Mucosa of descending colon (tissue), 3 donors: ENCODE results near the gene NELFA. TPM values are rescaled to one million over a fixed set of nuclear protein-coding genes. Genes with fewer than 3 reads are reported as not detected.

Experiments used
- ATAC-seq: fragments of 200-7000 bp; cut with Tn5 transposase; one replicate; pipeline ENCODE4 v1.9.1; 2020; ENCODE audit warnings: mild to moderate bottlenecking, moderate library complexity
- DNase-seq, 3 donors: peaks; one replicate each; pipeline ENCODE4 v3.0.0-alpha.2; 2020
- H3K36me3 ChIP-seq: fragments of 200-600 bp; one replicate; pipeline ENCODE4 v1.8.0; 2021; ENCODE audit warnings: low read depth, mild to moderate bottlenecking
- H3K4me1 ChIP-seq: fragments of 200-600 bp; one replicate; pipeline ENCODE4 v1.8.0; 2021; ENCODE audit warnings: low read depth, mild to moderate bottlenecking
- H3K4me3 ChIP-seq: fragments of 200-600 bp; one replicate; pipeline ENCODE4 v1.8.0; 2021; ENCODE audit warnings: mild to moderate bottlenecking
- H3K9me3 ChIP-seq: fragments of 200-600 bp; one replicate; pipeline ENCODE4 v1.8.0; 2021; ENCODE audit warnings: mild to moderate bottlenecking
- CTCF ChIP-seq: fragments of 200-600 bp; IDR thresholded peaks from one replicate; pipeline ENCODE4 v1.8.0; 2022; ENCODE audit warnings: antibody characterized with exemption, mild to moderate bottlenecking
- intact Hi-C, 2 donors: fragments of 100-400 bp; cut with DNase I in 1 of 2; cut with micrococcal nuclease in 1 of 2; formaldehyde crosslinking; loops; one replicate each; pipeline versions ENCODE4 v1.11.0 to v1.11.1; 2022; cut with DNase I, micrococcal nuclease
- total RNA-seq, 3 donors: library from RNA; stranded (reverse); fragmentation: NEBNext Ultra II Directional in 2 of 3; extraction: Animal tissue kit (Norgen Biotek cat#: 25700) in 2 of 3; gene quantifications; one replicate each; pipeline versions ENCODE4 v1.2.1 to v1.2.4, GENCODE V29; 2021 to 2023
- donor health status: DM: no; HTN: no; CAD: no; lungs with moderate emphysema.
- donor health status: DM: no; HTN: no; CAD: no.
- donor health status: DM: no; HTN: yes; CAD: no.

Gene NELFA
- total RNA-seq, 3 donors from 2014 or later, result 31.1 to 34.2 (median 31.5) TPM

DNA sequence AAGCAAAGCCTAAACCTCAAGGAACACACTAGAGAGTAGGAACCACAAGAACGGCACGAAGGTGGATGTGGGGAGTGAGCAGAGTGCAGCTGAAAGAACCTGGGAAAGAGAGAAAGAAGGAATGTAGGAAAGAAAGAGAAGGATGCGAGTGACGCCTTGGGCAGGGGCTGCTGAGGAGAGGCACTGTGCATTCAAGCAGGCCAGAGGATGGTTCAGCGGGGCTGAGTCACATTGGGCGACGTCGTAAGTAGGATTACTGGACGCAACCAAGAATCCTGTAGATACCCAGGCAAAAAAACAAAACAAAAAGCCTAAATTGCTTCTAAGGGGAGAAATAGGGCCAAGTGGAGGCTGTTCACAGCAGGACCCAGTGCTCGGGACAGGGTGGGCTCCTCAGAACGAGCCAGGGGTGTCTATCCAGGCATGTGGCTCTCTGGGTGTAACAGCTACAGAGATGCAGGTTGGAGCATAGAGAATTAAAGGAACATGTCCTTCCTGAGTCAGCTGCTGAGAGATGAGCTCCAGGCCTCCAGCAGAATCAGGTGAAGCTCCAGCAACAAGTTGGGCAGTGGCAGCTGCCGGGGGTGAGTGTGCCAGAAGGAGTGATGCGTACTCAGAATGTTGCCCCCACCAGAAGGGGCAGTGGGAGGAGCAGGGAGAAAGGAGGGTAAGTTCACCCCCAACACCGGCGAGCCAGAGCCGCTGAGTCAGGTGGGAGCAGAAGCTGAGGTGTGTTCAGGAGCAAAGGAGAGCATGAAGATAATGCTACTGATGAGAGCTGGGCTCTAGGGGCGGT is 38.6 kb downstream of the NELFA start:
- DNase-seq (no peak), ATAC-seq (no peak)
- intact Hi-C loops, result no loop called here
- no peak overlapping the region for H3K4me3 ChIP-seq
- H3K9me3 ChIP-seq, result no peaks in the 10 kb centered on the region
- H3K36me3 ChIP-seq, result no peaks in the 10 kb centered on the region
- TF ChIP-seq CTCF, result no peak
- no peaks in the 10 kb centered on the region for H3K4me1 ChIP-seq

GRCh38 chr4:1968686-1969295 is 40.0 kb downstream of the NELFA start:
- Histone ChIP-seq H3K36me3 (no peaks in the 10 kb centered on the region), H3K9me3 (no peaks in the 10 kb centered on the region), H3K4me1 (no peaks in the 10 kb centered on the region), H3K4me3 (no peak overlapping the region)
- DNase-seq, result no peak
- TF ChIP-seq CTCF, result no peak
- no peak for ATAC-seq
- intact Hi-C loops, result no loop called here

DNA sequence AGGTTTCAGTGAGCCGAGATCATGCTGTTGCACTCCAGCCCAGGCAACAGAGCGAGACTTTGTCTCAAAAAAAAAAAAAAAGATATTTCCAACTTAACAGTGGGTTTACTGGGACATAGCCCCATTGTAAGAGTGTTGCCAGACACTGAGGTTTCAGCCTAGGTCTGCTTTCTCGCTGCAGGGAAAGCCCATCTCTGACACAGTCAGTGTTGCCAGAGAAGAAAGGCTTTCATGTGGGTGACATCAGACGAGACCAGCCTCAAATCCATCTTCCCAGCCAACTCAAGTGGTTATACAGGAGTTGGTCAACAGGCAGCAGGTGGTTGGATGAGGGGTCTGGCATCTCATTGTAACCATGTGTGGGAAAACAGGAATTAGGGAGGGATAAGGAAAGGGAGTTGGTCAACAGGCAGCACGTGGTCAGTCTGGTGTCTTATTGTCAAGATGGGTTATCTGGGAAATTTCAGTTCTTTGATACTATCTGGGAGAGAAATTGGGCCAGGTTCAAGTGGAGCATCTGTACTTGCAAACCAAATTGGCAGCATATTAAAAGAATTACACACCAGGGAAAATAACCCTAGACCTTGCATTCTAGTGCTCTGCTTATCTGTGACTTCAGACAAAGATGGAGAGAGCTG is 41.1 kb downstream of the NELFA start:
- H3K4me3 ChIP-seq, result no peak overlapping the region
- intact Hi-C loops, result no loop called here
- H3K4me1 ChIP-seq, result no peaks in the 10 kb centered on the region
- H3K36me3 ChIP-seq, result no peaks in the 10 kb centered on the region
- no peak for TF ChIP-seq CTCF
- ATAC-seq, result no peak
- DNase-seq, result no peak
- H3K9me3 ChIP-seq, result no peaks in the 10 kb centered on the region

- no peak for TF ChIP-seq CTCF
- H3K4me3 ChIP-seq, result no peak overlapping the region
- DNase-seq (no peak), ATAC-seq (no peak)
- H3K9me3 ChIP-seq, result no peaks in the 10 kb centered on the region
- H3K4me1 ChIP-seq, result no peaks in the 10 kb centered on the region
- intact Hi-C loops, result no loop called here
- H3K36me3 ChIP-seq, result peaks cover 3% of the 10 kb centered on the region
Measured at GRCh38 chr4:1964971-1965370, 43.8 kb downstream of the NELFA start.

GRCh38 chr4:1964443-1964842 is 44.3 kb downstream of the NELFA start:
- no peaks in the 10 kb centered on the region for H3K4me1 ChIP-seq
- intact Hi-C loops, result no loop called here
- ATAC-seq, result no peak
- TF ChIP-seq CTCF, result no peak
- H3K4me3 ChIP-seq, result no peak overlapping the region
- no peaks in the 10 kb centered on the region for H3K9me3 ChIP-seq
- no peak for DNase-seq
- H3K36me3 ChIP-seq, result peaks cover 3% of the 10 kb centered on the region
